WTC11 (cell line): ENCODE results near the gene HJURP. TPM values are rescaled to one million over a fixed set of nuclear protein-coding genes. Genes with fewer than 3 reads are reported as not detected.

Experiments
- ATAC-seq: fragments of 200-7000 bp; cut with Tn5 transposase; 2 replicates; pipeline ENCODE4 v1.10.0; 2021; ENCODE audit warnings: mild to moderate bottlenecking, moderate library complexity
- CTCF ChIA-PET: fragments of 300-600 bp; sonication (Branson Sonifier 250); formaldehyde crosslinking; loops from one replicate; lab custom pipeline; 2021; ENCODE audit warnings: antibody characterized with exemption; lab: Charles Lee
- POLR2A ChIA-PET: fragments of 350-600 bp; sonication (Branson Sonifier 250); formaldehyde crosslinking; loops from one replicate; lab custom pipeline; 2021; ENCODE audit warnings: antibody characterized with exemption; lab: Charles Lee
- DNase-seq: peaks from one replicate; pipeline ENCODE4 v3.0.0; 2021; ENCODE audit warnings: low spot score
- H3K27ac Mint-ChIP-seq: 2 replicates; pipeline ENCODE4 v1.8.0; 2021; ENCODE audit warnings: mixed read lengths
- H3K27me3 Mint-ChIP-seq: 2 replicates; pipeline ENCODE4 v1.8.0; 2021; ENCODE audit warnings: low read depth, mild to moderate bottlenecking, moderate library complexity, mixed read lengths
- H3K36me3 Mint-ChIP-seq: 2 replicates; pipeline ENCODE4 v1.8.0; 2021; ENCODE audit warnings: mixed read lengths
- H3K4me1 Mint-ChIP-seq: 2 replicates; pipeline ENCODE4 v1.8.0; 2022; ENCODE audit warnings: mixed read lengths
- H3K4me3 Mint-ChIP-seq: 2 replicates; pipeline ENCODE4 v1.8.0; 2021; ENCODE audit warnings: mild to moderate bottlenecking, moderate library complexity, mixed read lengths
- H3K9me3 Mint-ChIP-seq: 2 replicates; pipeline ENCODE4 v1.8.0; 2021; ENCODE audit warnings: mixed read lengths
- ELF4 ChIP-seq: sonication (generic); formaldehyde crosslinking; IDR thresholded peaks from 2 replicates; pipeline ENCODE4 v1.8.1; 2022; ENCODE audit warnings: low read depth, mild to moderate bottlenecking, moderate library complexity, missing genetic modification reagents
- ESRRA ChIP-seq: sonication (generic); formaldehyde crosslinking; IDR thresholded peaks from 2 replicates; pipeline ENCODE4 v1.8.1; 2022; ENCODE audit warnings: mild to moderate bottlenecking, missing genetic modification reagents, borderline replicate concordance
- FOXJ3 ChIP-seq: sonication (generic); formaldehyde crosslinking; IDR thresholded peaks from 2 replicates; pipeline ENCODE4 v1.9.0; 2021; ENCODE audit warnings: missing genetic modification reagents, mild to moderate bottlenecking, borderline replicate concordance
- FOXK1 ChIP-seq: sonication (generic); formaldehyde crosslinking; IDR thresholded peaks from 2 replicates; pipeline ENCODE4 v1.8.0; 2022; ENCODE audit warnings: mild to moderate bottlenecking, moderate library complexity, missing genetic modification reagents
- GABPB1 ChIP-seq: sonication (generic); formaldehyde crosslinking; IDR thresholded peaks from 2 replicates; pipeline ENCODE4 v1.8.1; 2023; ENCODE audit warnings: mild to moderate bottlenecking, missing genetic modification reagents
- HMGA2 ChIP-seq: fragments of 250-450 bp; sonication (Bioruptor Pico); IDR thresholded peaks from 2 replicates; pipeline ENCODE4 v1.4.0; 2021; ENCODE audit warnings: mild to moderate bottlenecking, moderate library complexity
- IRF2 ChIP-seq: sonication (generic); formaldehyde crosslinking; IDR thresholded peaks from 2 replicates; pipeline ENCODE4 v1.8.0; 2022; ENCODE audit warnings: low read depth, missing genetic modification reagents, borderline replicate concordance
- JAZF1 ChIP-seq: fragments of 250-450 bp; sonication (Bioruptor Pico); IDR thresholded peaks from 2 replicates; pipeline ENCODE4 v1.9.0; 2021; ENCODE audit warnings: moderate library complexity, mild to moderate bottlenecking, inconsistent platforms
- MLX ChIP-seq: sonication (generic); formaldehyde crosslinking; IDR thresholded peaks from 2 replicates; pipeline ENCODE4 v1.8.1; 2023; ENCODE audit warnings: mild to moderate bottlenecking, missing genetic modification reagents, moderate library complexity
- MXD4 ChIP-seq: fragments of 250-450 bp; sonication (Bioruptor Pico); IDR thresholded peaks from 2 replicates; pipeline ENCODE4 v1.8.0; 2021; ENCODE audit warnings: mild to moderate bottlenecking, moderate library complexity, borderline replicate concordance
- MYBL2 ChIP-seq: sonication (generic); formaldehyde crosslinking; IDR thresholded peaks from 2 replicates; pipeline ENCODE4 v1.8.1; 2023; ENCODE audit warnings: mild to moderate bottlenecking, moderate library complexity, missing genetic modification reagents
- NFE2L1 ChIP-seq: sonication (generic); formaldehyde crosslinking; IDR thresholded peaks from 2 replicates; pipeline ENCODE4 v1.8.1; 2023; ENCODE audit warnings: missing genetic modification reagents
- NR1H2 ChIP-seq: sonication (generic); formaldehyde crosslinking; IDR thresholded peaks from 2 replicates; pipeline ENCODE4 v1.9.0; 2021; ENCODE audit warnings: mild to moderate bottlenecking, moderate library complexity, missing genetic modification reagents
- RORB ChIP-seq: fragments of 250-450 bp; sonication (Bioruptor Pico); IDR thresholded peaks from 2 replicates; pipeline ENCODE4 v1.9.0; 2021; ENCODE audit warnings: mild to moderate bottlenecking
- TCF7 ChIP-seq: sonication (generic); formaldehyde crosslinking; IDR thresholded peaks from 2 replicates; pipeline ENCODE4 v1.8.0; 2022; ENCODE audit warnings: mild to moderate bottlenecking, low read depth, missing genetic modification reagents, moderate library complexity
- ZNF281 ChIP-seq: sonication (generic); formaldehyde crosslinking; IDR thresholded peaks from 2 replicates; pipeline ENCODE4 v1.8.0; 2023; ENCODE audit warnings: mild to moderate bottlenecking, missing genetic modification reagents
- ZNF317 ChIP-seq: sonication (generic); formaldehyde crosslinking; IDR thresholded peaks from 2 replicates; pipeline ENCODE4 v1.8.1; 2023; ENCODE audit warnings: low read depth, mild to moderate bottlenecking, moderate library complexity, missing genetic modification reagents, borderline replicate concordance
- ZNF416 ChIP-seq: fragments of 250-450 bp; sonication (Bioruptor Pico); IDR thresholded peaks from 2 replicates; pipeline ENCODE4 v1.9.0; 2021; ENCODE audit warnings: mild to moderate bottlenecking, inconsistent platforms
- ZNF512 ChIP-seq: sonication (generic); formaldehyde crosslinking; IDR thresholded peaks from 2 replicates; pipeline ENCODE4 v1.8.1; 2022; ENCODE audit warnings: missing genetic modification reagents, borderline replicate concordance
- ZNF671 ChIP-seq: fragments of 250-450 bp; sonication (Bioruptor Pico); IDR thresholded peaks from 2 replicates; pipeline ENCODE4 v1.8.0; 2021; ENCODE audit warnings: mild to moderate bottlenecking
- total RNA-seq: library from RNA; stranded (reverse); gene quantifications from 3 replicates; pipeline ENCODE4 v1.2.3, GENCODE V29; 2021
- TF ChIP-seq, protein P1 (sequence below): sonication (generic); formaldehyde crosslinking; IDR thresholded peaks from 2 replicates; pipeline ENCODE4 v1.8.1; 2022; ENCODE audit warnings: mild to moderate bottlenecking, moderate library complexity, missing genetic modification reagents
- TF ChIP-seq, protein P2 (sequence below): sonication (generic); formaldehyde crosslinking; IDR thresholded peaks from 2 replicates; pipeline ENCODE4 v1.8.1; 2023; ENCODE audit warnings: mild to moderate bottlenecking, missing genetic modification reagents, borderline replicate concordance
- TF ChIP-seq, protein P3 (sequence below): fragments of 250-450 bp; sonication (Bioruptor Pico); IDR thresholded peaks from 2 replicates; pipeline ENCODE4 v1.9.0; 2021; ENCODE audit warnings: mild to moderate bottlenecking

The HJURP gene
- total RNA-seq, 1 experiment from 2014 or later = 83.7 TPM

- no peak for TF ChIP-seq ZNF512
- TF ChIP-seq GABPB1 (CRISPR knock-in tag) = no peak
Observed at GRCh38 chr2:233802132-233802815, 52.1 kb downstream of the HJURP start (continued).

GRCh38 chr2:233801357-233802131 lies 52.8 kb downstream of the HJURP start:
- Mint-ChIP-seq H3K4me3 (no peak overlapping the region), H3K4me1 (no peaks in the 10 kb centered on the region), H3K27ac (no peak overlapping the region), H3K27me3 (no peaks in the 10 kb centered on the region; the same call in 1 of the 2 replicates), H3K36me3 (no peaks in the 10 kb centered on the region), H3K9me3 (peaks cover 13% of the 10 kb centered on the region)
- DNase-seq (no peak), ATAC-seq (no peak)
- CTCF ChIA-PET = interaction anchor here (0.6 kb wide), 1 partner anchor 496 kb away, joined by 3 read pairs; no protein-coding TSS in a partner anchor
- POLR2A ChIA-PET = no interaction called here
- TF ChIP-seq ZNF281 (CRISPR knock-in tag) (no peak), FOXJ3 (CRISPR knock-in tag) (no peak), NR1H2 (CRISPR knock-in tag) (no peak), IRF2 (CRISPR knock-in tag) (no peak), ESRRA (CRISPR knock-in tag) (no peak), JAZF1 (CRISPR knock-in tag) (no peak)
- TF ChIP-seq, protein P1, sequence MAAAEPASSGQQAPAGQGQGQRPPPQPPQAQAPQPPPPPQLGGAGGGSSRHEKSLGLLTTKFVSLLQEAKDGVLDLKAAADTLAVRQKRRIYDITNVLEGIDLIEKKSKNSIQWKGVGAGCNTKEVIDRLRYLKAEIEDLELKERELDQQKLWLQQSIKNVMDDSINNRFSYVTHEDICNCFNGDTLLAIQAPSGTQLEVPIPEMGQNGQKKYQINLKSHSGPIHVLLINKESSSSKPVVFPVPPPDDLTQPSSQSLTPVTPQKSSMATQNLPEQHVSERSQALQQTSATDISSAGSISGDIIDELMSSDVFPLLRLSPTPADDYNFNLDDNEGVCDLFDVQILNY (CRISPR knock-in tag) = no peak
- TF ChIP-seq, protein P2, sequence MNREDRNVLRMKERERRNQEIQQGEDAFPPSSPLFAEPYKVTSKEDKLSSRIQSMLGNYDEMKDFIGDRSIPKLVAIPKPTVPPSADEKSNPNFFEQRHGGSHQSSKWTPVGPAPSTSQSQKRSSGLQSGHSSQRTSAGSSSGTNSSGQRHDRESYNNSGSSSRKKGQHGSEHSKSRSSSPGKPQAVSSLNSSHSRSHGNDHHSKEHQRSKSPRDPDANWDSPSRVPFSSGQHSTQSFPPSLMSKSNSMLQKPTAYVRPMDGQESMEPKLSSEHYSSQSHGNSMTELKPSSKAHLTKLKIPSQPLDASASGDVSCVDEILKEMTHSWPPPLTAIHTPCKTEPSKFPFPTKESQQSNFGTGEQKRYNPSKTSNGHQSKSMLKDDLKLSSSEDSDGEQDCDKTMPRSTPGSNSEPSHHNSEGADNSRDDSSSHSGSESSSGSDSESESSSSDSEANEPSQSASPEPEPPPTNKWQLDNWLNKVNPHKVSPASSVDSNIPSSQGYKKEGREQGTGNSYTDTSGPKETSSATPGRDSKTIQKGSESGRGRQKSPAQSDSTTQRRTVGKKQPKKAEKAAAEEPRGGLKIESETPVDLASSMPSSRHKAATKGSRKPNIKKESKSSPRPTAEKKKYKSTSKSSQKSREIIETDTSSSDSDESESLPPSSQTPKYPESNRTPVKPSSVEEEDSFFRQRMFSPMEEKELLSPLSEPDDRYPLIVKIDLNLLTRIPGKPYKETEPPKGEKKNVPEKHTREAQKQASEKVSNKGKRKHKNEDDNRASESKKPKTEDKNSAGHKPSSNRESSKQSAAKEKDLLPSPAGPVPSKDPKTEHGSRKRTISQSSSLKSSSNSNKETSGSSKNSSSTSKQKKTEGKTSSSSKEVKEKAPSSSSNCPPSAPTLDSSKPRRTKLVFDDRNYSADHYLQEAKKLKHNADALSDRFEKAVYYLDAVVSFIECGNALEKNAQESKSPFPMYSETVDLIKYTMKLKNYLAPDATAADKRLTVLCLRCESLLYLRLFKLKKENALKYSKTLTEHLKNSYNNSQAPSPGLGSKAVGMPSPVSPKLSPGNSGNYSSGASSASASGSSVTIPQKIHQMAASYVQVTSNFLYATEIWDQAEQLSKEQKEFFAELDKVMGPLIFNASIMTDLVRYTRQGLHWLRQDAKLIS (CRISPR knock-in tag) = no peak

DNA sequence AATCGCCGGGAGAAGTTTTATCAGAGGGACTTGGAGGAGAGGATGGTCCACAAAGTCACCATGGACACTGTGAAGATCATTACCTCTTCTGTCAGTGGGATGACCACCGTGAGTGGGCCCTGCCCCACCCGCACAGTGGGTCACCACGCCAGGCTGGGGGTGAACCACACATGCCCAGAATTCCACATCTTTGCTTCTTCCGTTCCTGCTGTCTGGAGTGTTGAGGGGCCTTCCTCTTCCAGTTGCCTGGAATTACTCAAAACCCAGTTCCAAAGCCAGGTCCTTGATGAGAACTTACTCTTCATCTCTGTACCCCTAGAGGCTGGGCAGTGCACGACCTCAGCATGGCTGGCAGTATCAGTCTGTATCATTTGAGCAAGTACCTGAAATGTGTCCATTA lies 54.1 kb downstream of the HJURP start:
- CTCF ChIA-PET = no interaction called here
- DNase-seq = no peak
- TF ChIP-seq, protein P3, sequence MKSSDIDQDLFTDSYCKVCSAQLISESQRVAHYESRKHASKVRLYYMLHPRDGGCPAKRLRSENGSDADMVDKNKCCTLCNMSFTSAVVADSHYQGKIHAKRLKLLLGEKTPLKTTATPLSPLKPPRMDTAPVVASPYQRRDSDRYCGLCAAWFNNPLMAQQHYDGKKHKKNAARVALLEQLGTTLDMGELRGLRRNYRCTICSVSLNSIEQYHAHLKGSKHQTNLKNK (CRISPR knock-in tag) = no peak
- TF ChIP-seq MYBL2 (CRISPR knock-in tag) = no peak
- TF ChIP-seq TCF7 = no peak
- no peak for TF ChIP-seq GABPB1 (CRISPR knock-in tag)
- TF ChIP-seq ZNF317 = no peak
- TF ChIP-seq ELF4 (CRISPR knock-in tag) = no peak
- no peak for TF ChIP-seq MXD4 (CRISPR knock-in tag)
- no peak for TF ChIP-seq RORB
- no peak for TF ChIP-seq FOXK1 (CRISPR knock-in tag)
- no peak for TF ChIP-seq MLX (CRISPR knock-in tag)
- TF ChIP-seq ZNF671 = no peak
- TF ChIP-seq NFE2L1 (CRISPR knock-in tag) = no peak
- no peak for TF ChIP-seq HMGA2 (CRISPR knock-in tag)
- no peak for TF ChIP-seq ZNF416 (CRISPR knock-in tag)

More for the DNA sequence above, 54.1 kb downstream of the HJURP start:
- Mint-ChIP-seq H3K27me3 (no peaks in the 10 kb centered on the region; the same call in 1 of the 2 replicates), H3K27ac (no peak overlapping the region), H3K9me3 (peaks cover 13% of the 10 kb centered on the region), H3K4me3 (no peak overlapping the region), H3K36me3 (no peaks in the 10 kb centered on the region), H3K4me1 (no peaks in the 10 kb centered on the region)
- ATAC-seq = no peak
- POLR2A ChIA-PET = no interaction called here
